Neuronal stem cell (in vitro differentiated cells): ENCODE results near the gene IFT74.

Experiments used
- DNase-seq: peaks from one replicate; pipeline ENCODE4 v3.0.0-alpha.2; 2013; ENCODE audit warnings: low spot score
- H2AFZ ChIP-seq: one replicate; pipeline ENCODE4 v1.6.1; 2013; ENCODE audit warnings: mild to moderate bottlenecking, low read length, inconsistent platforms
- H2AK5ac ChIP-seq: 2 replicates; pipeline ENCODE4 v1.6.1; 2013; ENCODE audit warnings: low read depth, mild to moderate bottlenecking, inconsistent platforms, low read length, moderate library complexity, mixed read lengths
- H2BK120ac ChIP-seq: 2 replicates; pipeline ENCODE4 v1.6.1; 2013; ENCODE audit warnings: low read depth, mild to moderate bottlenecking, inconsistent platforms, low read length, moderate library complexity, mixed read lengths
- H2BK12ac ChIP-seq: one replicate; pipeline ENCODE4 v1.6.1; 2013; ENCODE audit warnings: low read length, inconsistent platforms
- H2BK15ac ChIP-seq: 2 replicates; pipeline ENCODE4 v1.6.1; 2013; ENCODE audit warnings: mild to moderate bottlenecking, low read length, inconsistent platforms, mixed read lengths
- H2BK5ac ChIP-seq: one replicate; pipeline ENCODE4 v1.6.1; 2013; ENCODE audit warnings: inconsistent platforms, mild to moderate bottlenecking, low read length, moderate library complexity
- H3K14ac ChIP-seq: one replicate; pipeline ENCODE4 v1.6.1; 2013; ENCODE audit warnings: low read length, inconsistent platforms
- H3K18ac ChIP-seq: 2 replicates; pipeline ENCODE4 v1.6.1; 2013; ENCODE audit warnings: low read length, inconsistent platforms
- H3K23ac ChIP-seq: 2 replicates; pipeline ENCODE4 v1.6.1; 2013; ENCODE audit warnings: low read depth, mild to moderate bottlenecking, mixed read lengths, low read length, inconsistent platforms; ENCODE audit not compliant: poor library complexity
- H3K27ac ChIP-seq: replicated peaks from 3 replicates; pipeline ENCODE4 v1.5.1; 2013; ENCODE audit warnings: low read length, inconsistent platforms
- H3K27me3 ChIP-seq, 3 experiments: 2 replicates each; pipeline ENCODE4 v1.6.1; 2013; ENCODE audit warnings: low read length in 3 of 3, mild to moderate bottlenecking in 2 of 3, inconsistent platforms in 1 of 3, low read depth in 1 of 3, mixed read lengths in 1 of 3, moderate library complexity in 1 of 3; ENCODE audit not compliant: control insufficient read depth in 3 of 3, insufficient read depth in 3 of 3
- H3K36me3 ChIP-seq, 2 donors: replicated peaks in 1 of 2; 2 replicates each; pipeline ENCODE4 v1.6.1; 2013; ENCODE audit warnings: low read length in 2 of 2; ENCODE audit not compliant: control insufficient read depth in 2 of 2, insufficient read depth in 2 of 2
- H3K4ac ChIP-seq: 2 replicates; pipeline ENCODE4 v1.6.1; 2013; ENCODE audit warnings: inconsistent platforms, mild to moderate bottlenecking, low read length, moderate library complexity
- H3K4me1 ChIP-seq, 2 donors: 1 replicate in 1 of 2; 2 replicates in 1 of 2; pipeline ENCODE4 v1.6.1; 2013; ENCODE audit warnings: low read length in 2 of 2, low read depth in 1 of 2; ENCODE audit not compliant: control insufficient read depth in 2 of 2, insufficient read depth in 1 of 2
- H3K4me2 ChIP-seq: one replicate; pipeline ENCODE4 v1.6.1; 2013; ENCODE audit warnings: mild to moderate bottlenecking, low read length, inconsistent platforms; ENCODE audit not compliant: insufficient read depth, poor library complexity, severe bottlenecking
- H3K4me3 ChIP-seq, 2 donors: 2 replicates each; pipeline ENCODE4 v1.5.1; 2013; ENCODE audit warnings: low read length in 2 of 2, mild to moderate bottlenecking in 2 of 2, inconsistent platforms in 1 of 2, moderate library complexity in 1 of 2
- H3K79me1 ChIP-seq: one replicate; pipeline ENCODE4 v1.6.1; 2013; ENCODE audit warnings: low read depth, mild to moderate bottlenecking, inconsistent platforms, low read length, moderate library complexity
- H3K9ac ChIP-seq: one replicate; pipeline ENCODE4 v1.6.1; 2013; ENCODE audit warnings: mild to moderate bottlenecking, low read depth, low read length, inconsistent platforms; ENCODE audit not compliant: poor library complexity
- H3K9me3 ChIP-seq, 2 donors: replicated peaks in 1 of 2; 2 replicates each; pipeline versions ENCODE3 to v1.6.1; 2013; ENCODE audit warnings: low read length in 2 of 2, mild to moderate bottlenecking in 2 of 2, inconsistent platforms in 1 of 2, low read depth in 1 of 2, mixed read lengths in 1 of 2, moderate library complexity in 1 of 2; ENCODE audit not compliant: control insufficient read depth in 2 of 2, insufficient read depth in 1 of 2
- H4K8ac ChIP-seq: one replicate; pipeline ENCODE4 v1.6.1; 2013; ENCODE audit warnings: low read depth, mild to moderate bottlenecking, inconsistent platforms, low read length, moderate library complexity
- H4K91ac ChIP-seq: one replicate; pipeline ENCODE4 v1.6.1; 2013; ENCODE audit warnings: low read length, low read depth, mild to moderate bottlenecking, inconsistent platforms; ENCODE audit not compliant: poor library complexity
- WGBS, 2 donors: extraction: QIAGEN DNeasy Blood & Tissue Kit; methylation state at CpG; one replicate each; pipeline ENCODE4 v1.1.7; 2013; ENCODE audit warnings: missing lambda C conversion rate in 2 of 2, mixed read lengths in 1 of 2; ENCODE audit not compliant: insufficient read length in 2 of 2, insufficient replicate concordance in 1 of 2; ENCODE audit errors: extremely low coverage in 2 of 2; 5-methylcytosine and 5-hydroxymethylcytosine counted together

IFT74 gene

GRCh38 chr9:27003426-27004077 lies 47.3 kb downstream of the IFT74 start:
- Histone ChIP-seq H3K27ac (no peak overlapping the region), H4K8ac (no peak overlapping the region), H3K9ac (no peak overlapping the region), H3K18ac (no peak overlapping the region), H2AFZ (no peak overlapping the region), H3K79me1 (no peaks in the 10 kb centered on the region), H3K4ac (no peak overlapping the region), H3K36me3 (peaks cover 0 to 3% of the 10 kb centered on the region in 2 donors), H2BK5ac (no peak overlapping the region), H3K23ac (no peak overlapping the region), H2BK12ac (no peak overlapping the region), H4K91ac (no peak overlapping the region), H3K4me2 (no peak overlapping the region), H3K27me3 (no peaks in the 10 kb centered on the region), H2BK15ac (no peak overlapping the region), H3K9me3 (no peaks in the 10 kb centered on the region), H2AK5ac (no peak overlapping the region), H3K4me1 (no peaks in the 10 kb centered on the region), H3K4me3 (no peak overlapping the region), H3K14ac (no peak overlapping the region), H2BK120ac (no peak overlapping the region)
- no CpG with 5 or more reads among the region's 3 CpGs for WGBS, 2 donors
- DNase-seq: peak; percentile 5

GRCh38 chr9:27005491-27005890 lies 49.3 kb downstream of the IFT74 start, which contains the start of gene LRRC19:
TSS of gene LRRC19 (minus strand) at chr9:27005672. CDS start at chr9:26999694, 5,978 bp downstream.
- Histone ChIP-seq H3K4me1 (no peaks in the 10 kb centered on the region), H3K14ac (no peak within 1 kb of the TSS), H3K27ac (no peak within 1 kb of the TSS), H2AFZ (no peak within 1 kb of the TSS), H2BK15ac (no peak within 1 kb of the TSS), H3K79me1 (no peaks in the 10 kb centered on the region), H4K8ac (no peak within 1 kb of the TSS), H2BK12ac (no peak within 1 kb of the TSS), H2AK5ac (no peak within 1 kb of the TSS), H3K18ac (no peak within 1 kb of the TSS), H3K4me3 (no peak within 1 kb of the TSS), H2BK5ac (no peak within 1 kb of the TSS), H3K23ac (no peak within 1 kb of the TSS), H3K4me2 (no peak within 1 kb of the TSS), H3K27me3 (no peaks in the 10 kb centered on the region), H2BK120ac (no peak within 1 kb of the TSS), H4K91ac (no peak within 1 kb of the TSS), H3K4ac (no peak within 1 kb of the TSS), H3K36me3 (peaks cover 0 to 3% of the 10 kb centered on the region in 2 donors), H3K9ac (no peak within 1 kb of the TSS), H3K9me3 (no peaks in the 10 kb centered on the region)
- no CpG with 5 or more reads among the region's 3 CpGs for WGBS, 2 donors
- DNase-seq: no peak

DNA sequence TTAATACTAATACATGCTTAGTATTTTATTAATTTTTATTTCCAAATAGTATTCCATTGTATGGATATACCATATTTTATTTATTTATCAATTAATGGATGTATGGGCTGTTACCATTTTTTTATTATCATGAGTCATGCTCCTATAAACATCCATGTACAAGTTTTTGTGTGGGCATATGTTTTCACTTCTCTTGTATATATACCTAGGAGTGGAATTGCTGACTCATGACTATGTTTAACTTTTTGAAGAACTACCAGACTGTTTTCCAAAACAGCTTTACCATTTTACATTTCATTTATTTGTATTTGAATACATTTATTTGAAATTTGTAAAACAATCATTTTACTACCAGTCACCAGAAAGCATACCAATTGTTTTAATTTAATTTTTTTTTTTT lies 63.4 kb downstream of the IFT74 start:
- no peak overlapping the region for H3K4me2 ChIP-seq
- no peak overlapping the region for H2BK15ac ChIP-seq
- H2BK12ac ChIP-seq: no peak overlapping the region
- H4K91ac ChIP-seq: no peak overlapping the region
- DNase-seq: no peak
- H3K36me3 ChIP-seq: peaks cover 12 to 70% of the 10 kb centered on the region in 2 donors
- H2AFZ ChIP-seq: no peak overlapping the region
- H3K23ac ChIP-seq: no peak overlapping the region
- no peak overlapping the region for H3K4ac ChIP-seq
- H4K8ac ChIP-seq: no peak overlapping the region
- no peaks in the 10 kb centered on the region for H3K4me1 ChIP-seq
- H3K18ac ChIP-seq: no peak overlapping the region
- no peak overlapping the region for H2AK5ac ChIP-seq
- no peak overlapping the region for H3K9ac ChIP-seq
- H2BK5ac ChIP-seq: no peak overlapping the region
- peaks cover 3 to 9% of the 10 kb centered on the region in 2 donors for H3K9me3 ChIP-seq
- H3K79me1 ChIP-seq: no peaks in the 10 kb centered on the region
- no peaks in the 10 kb centered on the region for H3K27me3 ChIP-seq
- no peak overlapping the region for H2BK120ac ChIP-seq
- no peak overlapping the region for H3K14ac ChIP-seq
- no peak overlapping the region for H3K4me3 ChIP-seq
- H3K27ac ChIP-seq: no peak overlapping the region

GRCh38 chr9:27022920-27023319 lies 66.7 kb downstream of the IFT74 start:
- Histone ChIP-seq H2BK12ac (no peak overlapping the region), H3K4me3 (no peak overlapping the region), H3K36me3 (peaks cover 10 to 62% of the 10 kb centered on the region in 2 donors), H4K91ac (no peak overlapping the region), H3K4me1 (no peaks in the 10 kb centered on the region), H3K27ac (no peak overlapping the region), H2AFZ (no peak overlapping the region), H3K9ac (no peak overlapping the region), H3K27me3 (no peaks in the 10 kb centered on the region), H3K23ac (no peak overlapping the region), H3K14ac (no peak overlapping the region), H2AK5ac (no peak overlapping the region), H3K9me3 (peaks cover 3 to 22% of the 10 kb centered on the region in 2 donors), H3K4me2 (no peak overlapping the region), H3K79me1 (no peaks in the 10 kb centered on the region), H2BK5ac (no peak overlapping the region), H3K18ac (no peak overlapping the region), H2BK15ac (no peak overlapping the region), H4K8ac (no peak overlapping the region), H3K4ac (no peak overlapping the region), H2BK120ac (no peak overlapping the region)
- no CpG with 5 or more reads among the region's 5 CpGs for WGBS, 2 donors
- DNase-seq: no peak
